ENCODE measurements around the gene PTPRU.

The PTPRU gene

GRCh38 chr1:29332204-29332603 is 95.9 kb downstream of the PTPRU start:
- no peak for DNase-seq (ENCODE audit: low read depth in 2 of 2)

GRCh38 chr1:29333008-29333407 is 96.7 kb downstream of the PTPRU start:
- DNase-seq (ENCODE audit: low read depth in 2 of 2), result no peak

- no peak for DNase-seq (ENCODE audit: low read depth in 2 of 2)
Measured at GRCh38 chr1:29335573-29335972, 99.3 kb downstream of the PTPRU start.

- DNase-seq (ENCODE audit: low read depth in 2 of 2), result no peak
Measured at GRCh38 chr1:29338908-29339575, 102.7 kb downstream of the PTPRU start.

GRCh38 chr1:29341936-29342335 is 105.6 kb downstream of the PTPRU start:
- DNase-seq (ENCODE audit: low read depth in 2 of 2), result no peak

- no peak for DNase-seq (ENCODE audit: low read depth in 2 of 2)
Measured at GRCh38 chr1:29342351-29342750, 106.0 kb downstream of the PTPRU start.

- DNase-seq (ENCODE audit: low read depth in 2 of 2), result no peak
Measured at GRCh38 chr1:29342983-29343382, 106.7 kb downstream of the PTPRU start.

GRCh38 chr1:29343476-29343875 is 107.2 kb downstream of the PTPRU start:
- DNase-seq (ENCODE audit: low read depth in 2 of 2), result no peak

GRCh38 chr1:29343908-29344307 is 107.6 kb downstream of the PTPRU start:
- no peak for DNase-seq (ENCODE audit: low read depth in 2 of 2)

GRCh38 chr1:29344336-29344735 is 108.0 kb downstream of the PTPRU start:
- DNase-seq (ENCODE audit: low read depth in 2 of 2), result no peak

- DNase-seq (ENCODE audit: low read depth in 2 of 2), result no peak
Measured at GRCh38 chr1:29346576-29346975, 110.3 kb downstream of the PTPRU start.

- no peak for DNase-seq (ENCODE audit: low read depth in 2 of 2)
Measured at GRCh38 chr1:29349871-29350491, 113.7 kb downstream of the PTPRU start.

GRCh38 chr1:29352719-29353420 is 116.5 kb downstream of the PTPRU start:
- no peak for DNase-seq (ENCODE audit: low read depth in 2 of 2)

- no peak for DNase-seq (ENCODE audit: low read depth in 2 of 2)
Measured at GRCh38 chr1:29354511-29355098, 118.3 kb downstream of the PTPRU start.

- no peak for DNase-seq (ENCODE audit: low read depth in 2 of 2)
Measured at GRCh38 chr1:29355375-29355774, 119.1 kb downstream of the PTPRU start.

GRCh38 chr1:29356663-29357062 is 120.3 kb downstream of the PTPRU start:
- no peak for DNase-seq (ENCODE audit: low read depth in 2 of 2)

- DNase-seq (ENCODE audit: low read depth in 2 of 2), result no peak
Measured at GRCh38 chr1:29357452-29357851, 121.1 kb downstream of the PTPRU start.

- DNase-seq (ENCODE audit: low read depth in 2 of 2), result no peak
Measured at GRCh38 chr1:29358183-29358582, 121.9 kb downstream of the PTPRU start.

GRCh38 chr1:29360768-29361167 is 124.4 kb downstream of the PTPRU start:
- DNase-seq (ENCODE audit: low read depth in 2 of 2), result no peak

GRCh38 chr1:29361686-29362085 is 125.4 kb downstream of the PTPRU start:
- DNase-seq (ENCODE audit: low read depth in 2 of 2), result no peak

GRCh38 chr1:29362116-29362515 is 125.8 kb downstream of the PTPRU start:
- DNase-seq (ENCODE audit: low read depth in 2 of 2), result no peak

- no peak for DNase-seq (ENCODE audit: low read depth in 2 of 2)
Measured at GRCh38 chr1:29362764-29363163, 126.4 kb downstream of the PTPRU start.

GRCh38 chr1:29363536-29363935 is 127.2 kb downstream of the PTPRU start:
- no peak for DNase-seq (ENCODE audit: low read depth in 2 of 2)

Measured in fibroblast of skin of left quadriceps (primary cell).